ENCODE data around the gene RPL37A.

The RPL37A gene

DNA sequence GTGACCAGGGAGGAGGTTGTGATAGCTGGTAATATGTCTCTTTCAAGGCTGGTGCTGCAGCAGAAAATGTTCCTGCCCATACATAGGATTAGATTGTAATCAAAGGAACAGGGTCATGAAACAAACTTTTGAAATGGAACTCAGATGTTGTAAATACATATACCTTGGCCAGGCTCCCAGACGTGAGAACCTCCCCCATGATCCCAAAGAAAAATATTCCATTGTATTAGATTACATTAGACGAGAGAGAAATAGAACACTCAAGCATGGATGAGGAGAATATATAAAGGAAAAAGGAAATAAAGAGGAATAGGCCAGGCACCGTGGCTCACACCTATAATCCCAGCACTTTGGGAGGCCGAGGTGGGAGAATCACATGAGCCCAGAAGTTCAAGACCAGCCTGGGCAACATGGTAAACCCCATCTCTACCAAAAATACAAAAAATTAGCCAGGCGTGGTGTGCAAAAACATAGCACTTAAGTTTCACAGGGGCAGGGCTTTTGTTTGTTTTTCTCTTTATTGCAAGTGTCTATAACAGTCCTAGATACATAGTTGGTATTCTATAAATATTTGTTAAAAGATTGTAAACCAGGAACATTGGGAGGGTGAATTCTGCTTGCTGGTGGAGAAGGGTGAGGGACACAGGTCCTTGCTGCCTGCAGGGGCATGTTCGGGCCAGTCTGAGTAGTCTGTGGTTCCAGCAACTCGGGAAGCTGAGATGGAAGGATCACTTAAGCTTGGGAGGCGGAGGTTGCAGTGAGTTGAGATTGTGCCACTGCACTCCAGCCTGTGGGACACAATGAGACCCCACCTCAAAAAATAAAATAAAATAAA lies 52.8 kb downstream of the RPL37A start:
- no peak for DNase-seq

DNA sequence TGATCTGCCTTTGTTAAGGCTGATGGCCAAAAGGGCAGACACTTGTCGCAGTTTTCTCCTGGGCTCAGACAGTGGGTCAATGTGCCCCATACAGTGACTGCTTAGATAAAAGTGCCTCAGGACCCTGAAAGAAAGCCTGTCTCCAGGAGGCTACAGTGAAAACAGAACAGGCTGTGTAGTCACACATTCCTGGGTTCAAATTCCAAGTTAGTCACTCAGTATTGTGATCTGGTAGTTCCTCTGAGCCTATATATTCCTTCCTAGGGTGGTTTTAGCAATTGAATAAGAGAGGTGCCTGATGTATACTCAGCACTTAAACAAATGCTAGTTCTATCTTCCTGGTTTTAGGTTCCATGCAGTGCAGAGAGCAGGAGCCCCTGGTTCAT lies 54.4 kb downstream of the RPL37A start:
- no peak for DNase-seq

All from GDM1 (cell line).